ENCODE data around the gene VSTM2L.
A peak's percentile ranks its signal among the peaks of the same experiment; 100 is the strongest.

Gene VSTM2L

DNA sequence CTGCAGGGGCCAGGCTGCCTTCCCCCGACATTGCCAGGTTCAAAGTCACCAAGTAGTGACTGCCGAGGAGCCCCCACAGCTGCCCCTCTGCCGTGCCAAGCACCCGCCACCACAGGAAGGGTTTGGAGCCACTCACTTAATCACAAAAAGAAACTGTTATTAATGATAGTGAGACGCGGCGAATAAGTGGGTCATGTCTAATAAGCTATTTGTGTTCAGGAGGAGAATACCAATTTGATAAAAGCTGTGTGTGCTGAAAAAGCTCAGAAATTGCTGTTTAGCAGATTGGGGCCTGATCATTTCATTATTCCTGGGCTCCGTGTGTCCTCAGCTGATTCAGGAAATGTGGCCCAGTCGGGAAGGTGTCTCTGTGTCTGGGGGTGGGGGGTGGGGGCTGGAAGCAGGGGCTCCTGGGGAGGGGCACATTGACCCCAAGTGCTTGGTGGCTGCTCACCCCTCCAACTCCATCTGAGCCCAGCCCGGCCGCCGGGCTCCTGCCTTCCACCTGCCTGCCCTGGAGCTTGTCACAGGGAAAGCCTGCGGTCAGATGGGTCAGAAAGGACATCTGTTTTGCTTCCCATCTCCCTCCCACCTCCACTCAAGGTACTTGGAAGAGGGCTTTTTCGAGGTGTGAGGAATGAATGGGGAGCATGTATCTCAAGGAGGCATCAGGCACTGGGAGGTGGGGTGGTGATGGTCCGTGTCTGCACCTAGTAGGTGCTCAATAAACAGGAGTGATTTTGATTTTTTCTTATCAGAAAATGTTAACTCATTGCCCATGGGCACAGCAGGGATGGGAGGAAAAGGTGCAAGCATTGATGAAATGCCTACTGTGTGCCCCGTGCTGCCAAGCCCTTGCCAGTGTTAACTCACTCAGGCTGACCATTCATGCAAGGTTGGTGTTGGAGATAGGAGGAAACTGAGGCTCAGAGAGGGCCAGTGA, 3.0 kb downstream of the VSTM2L start:
- no peak for TF ChIP-seq CTCF (IDR thresholded peaks at IDR 0.05; ENCODE audit: control insufficient read depth, insufficient read depth, low read depth, low read length, missing control alignments)
- no peak overlapping the region for H3K4me3 ChIP-seq (ENCODE audit: control insufficient read depth, low read depth, low read length)
- no peak for DNase-seq (ENCODE audit: low read depth)

DNA sequence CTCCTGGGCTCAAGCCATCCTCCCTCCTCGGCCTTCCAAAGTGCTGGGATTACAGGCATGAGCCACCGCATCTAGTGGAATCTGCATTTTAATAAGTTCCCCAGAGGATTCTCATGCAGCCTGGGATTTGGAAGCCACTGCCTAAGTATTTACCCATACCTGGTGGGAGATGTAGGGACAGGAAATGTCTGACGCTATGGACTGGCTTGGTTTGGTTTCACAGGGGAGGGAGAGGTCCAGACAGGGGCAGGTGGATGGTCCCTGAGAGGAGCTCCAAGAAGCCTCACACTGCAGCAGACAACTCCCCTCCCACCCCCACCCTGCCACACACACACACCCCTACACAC, 4.4 kb downstream of the VSTM2L start:
- DNase-seq (ENCODE audit: low read depth), result no peak
- no peak for TF ChIP-seq CTCF (IDR thresholded peaks at IDR 0.05; ENCODE audit: control insufficient read depth, insufficient read depth, low read depth, low read length, missing control alignments)
- no peak overlapping the region for H3K4me3 ChIP-seq (ENCODE audit: control insufficient read depth, low read depth, low read length)

DNA sequence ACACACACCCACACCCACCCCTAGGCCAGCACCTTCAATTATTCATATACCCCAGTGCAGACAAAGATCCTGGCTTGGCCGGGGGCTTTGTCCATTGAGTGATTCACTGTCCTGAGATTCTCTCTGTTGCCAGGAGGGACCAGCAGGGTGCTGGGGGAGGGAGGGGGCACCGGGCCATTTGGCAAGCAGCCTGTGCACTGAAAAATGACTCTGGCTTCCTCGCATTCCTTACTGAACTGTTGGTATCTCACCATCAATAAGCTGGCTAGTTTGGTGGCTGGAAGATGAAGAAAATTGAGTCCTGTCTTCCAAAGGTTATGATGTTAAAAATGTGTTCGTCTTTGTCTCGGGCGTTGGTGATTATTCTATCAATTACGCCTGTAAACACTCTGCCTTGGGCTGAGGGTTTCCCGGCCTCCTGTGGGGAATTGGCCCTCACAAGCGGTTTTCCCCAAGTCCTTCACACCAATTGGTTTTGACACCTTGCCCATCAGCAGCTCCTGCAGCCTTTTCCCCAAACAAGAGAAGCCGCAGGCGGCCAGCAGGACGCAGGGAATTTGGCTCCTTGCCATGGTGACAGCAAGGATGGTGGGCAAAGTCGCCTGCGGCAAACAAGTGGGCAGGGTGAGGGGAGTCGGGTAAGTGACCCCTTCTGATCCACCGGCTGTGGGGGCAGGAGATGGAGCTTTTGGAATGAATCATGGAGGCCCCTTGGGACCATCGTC, 4.9 kb downstream of the VSTM2L start:
- H3K4me3 ChIP-seq (ENCODE audit: control insufficient read depth, low read depth, low read length), result no peak overlapping the region
- TF ChIP-seq CTCF (IDR thresholded peaks at IDR 0.05; ENCODE audit: control insufficient read depth, insufficient read depth, low read depth, low read length, missing control alignments), result no peak
- DNase-seq (ENCODE audit: low read depth), result peak; percentile 54

- DNase-seq (ENCODE audit: low read depth), result no peak
- no peak for TF ChIP-seq CTCF (IDR thresholded peaks at IDR 0.05; ENCODE audit: control insufficient read depth, insufficient read depth, low read depth, low read length, missing control alignments)
Observed at GRCh38 chr20:37911261-37911660, 8.3 kb downstream of the VSTM2L start.

DNA sequence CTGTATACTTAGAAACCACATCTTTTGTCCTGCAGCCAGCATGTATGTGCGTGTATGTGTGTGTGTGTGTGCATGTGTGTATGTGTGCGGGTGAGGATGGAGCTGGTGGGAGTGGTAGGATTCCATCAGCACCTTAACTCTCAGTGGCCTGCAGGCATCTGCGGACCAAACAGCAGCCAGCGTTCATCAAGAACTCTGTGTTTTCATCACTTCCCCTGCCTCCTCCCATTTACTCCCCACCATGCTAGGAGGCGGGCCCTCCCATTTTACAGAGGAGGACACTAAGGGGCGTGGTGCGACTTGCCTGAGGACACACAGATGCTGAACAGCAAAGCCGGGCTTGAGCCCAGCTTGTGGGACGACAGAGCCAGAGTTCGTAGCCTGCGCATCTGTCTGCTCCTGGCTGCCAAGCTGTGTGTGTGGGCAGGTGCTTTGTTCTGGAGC, 8.9 kb downstream of the VSTM2L start:
- no peak overlapping the region for H3K4me3 ChIP-seq (ENCODE audit: control insufficient read depth, low read depth, low read length)
- no peak for TF ChIP-seq CTCF (IDR thresholded peaks at IDR 0.05; ENCODE audit: control insufficient read depth, insufficient read depth, low read depth, low read length, missing control alignments)
- DNase-seq (ENCODE audit: low read depth), result peak; percentile 10

More at GRCh38 chr20:37911261-37911660, 8.3 kb downstream of the VSTM2L start:
- H3K4me3 ChIP-seq (ENCODE audit: control insufficient read depth, low read depth, low read length), result no peak overlapping the region

DNA sequence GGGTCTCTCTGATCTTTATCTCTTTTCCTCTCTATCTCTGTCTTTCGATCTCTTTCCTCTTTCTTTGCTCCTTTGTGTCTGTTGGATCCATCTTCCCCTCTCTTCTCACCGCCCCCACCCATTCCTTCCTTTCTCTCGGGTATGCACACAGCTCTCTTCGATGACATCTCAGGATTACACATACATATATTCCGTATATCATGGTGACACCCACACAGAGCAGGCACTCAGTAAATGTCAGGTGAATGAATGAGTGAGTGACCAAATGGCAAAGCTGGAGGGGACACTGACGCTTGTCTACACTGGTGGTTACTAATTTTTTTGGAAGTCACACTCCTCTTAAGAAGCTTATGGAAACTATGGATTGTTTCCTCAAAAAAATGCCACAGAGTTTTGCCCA, 9.9 kb downstream of the VSTM2L start:
- DNase-seq (ENCODE audit: low read depth), result no peak
- no peak for TF ChIP-seq CTCF (IDR thresholded peaks at IDR 0.05; ENCODE audit: control insufficient read depth, insufficient read depth, low read depth, low read length, missing control alignments)
- no peak overlapping the region for H3K4me3 ChIP-seq (ENCODE audit: control insufficient read depth, low read depth, low read length)
